GM19099 (cell line): ENCODE results near the gene ADPRHL1.

ENCODE experiments used
- POLR2A ChIP-seq: IDR thresholded peaks from 3 replicates; pipeline ENCODE4 v1.6.1; 2011; ENCODE audit warnings: low read depth; ENCODE audit not compliant: insufficient read length; ENCODE audit errors: extremely low read depth

ADPRHL1 gene

GRCh38 chr13:113429608-113429985, 23.7 kb downstream of the ADPRHL1 start:
- TF ChIP-seq POLR2A: no peak

- TF ChIP-seq POLR2A: no peak
Measured at GRCh38 chr13:113428871-113429607, 24.2 kb downstream of the ADPRHL1 start.

- TF ChIP-seq POLR2A: no peak
Measured at GRCh38 chr13:113428469-113428865, 24.8 kb downstream of the ADPRHL1 start.

GRCh38 chr13:113427562-113428468, 25.5 kb downstream of the ADPRHL1 start:
- TF ChIP-seq POLR2A: no peak

- TF ChIP-seq POLR2A: no peak
Measured at GRCh38 chr13:113426591-113426986, 26.7 kb downstream of the ADPRHL1 start.

DNA sequence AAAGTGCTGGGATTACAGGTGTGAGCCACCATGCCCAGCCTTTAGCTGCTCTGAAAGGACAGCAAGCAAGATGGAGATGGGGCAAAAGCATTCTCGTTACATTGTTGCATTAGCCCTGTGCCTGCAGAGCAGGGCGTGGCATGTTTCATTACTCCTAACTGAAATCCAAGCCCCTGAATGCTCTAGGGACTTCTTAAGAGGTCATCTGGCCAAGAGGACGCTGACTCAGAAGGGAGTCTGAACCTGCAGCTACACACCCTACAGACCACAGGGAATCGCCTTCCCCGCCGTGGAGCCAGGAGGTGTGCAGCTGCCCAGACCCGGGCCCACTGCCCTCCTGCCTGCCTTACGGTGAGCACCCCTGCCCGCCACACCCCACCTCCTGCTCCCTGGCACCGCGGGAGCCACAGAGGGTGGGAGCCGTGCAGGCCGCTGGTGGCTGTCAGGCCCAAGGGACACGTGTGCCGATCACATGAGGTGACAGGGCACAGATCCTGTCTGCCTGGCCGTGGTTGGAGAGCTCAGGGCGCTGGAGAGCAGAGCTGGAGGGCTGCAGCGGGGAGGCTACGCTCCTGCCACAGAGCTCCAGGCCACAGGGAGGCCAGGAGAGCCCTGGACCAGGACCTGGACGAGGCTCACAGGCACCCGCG, 27.2 kb downstream of the ADPRHL1 start:
- no peak for TF ChIP-seq POLR2A

DNA sequence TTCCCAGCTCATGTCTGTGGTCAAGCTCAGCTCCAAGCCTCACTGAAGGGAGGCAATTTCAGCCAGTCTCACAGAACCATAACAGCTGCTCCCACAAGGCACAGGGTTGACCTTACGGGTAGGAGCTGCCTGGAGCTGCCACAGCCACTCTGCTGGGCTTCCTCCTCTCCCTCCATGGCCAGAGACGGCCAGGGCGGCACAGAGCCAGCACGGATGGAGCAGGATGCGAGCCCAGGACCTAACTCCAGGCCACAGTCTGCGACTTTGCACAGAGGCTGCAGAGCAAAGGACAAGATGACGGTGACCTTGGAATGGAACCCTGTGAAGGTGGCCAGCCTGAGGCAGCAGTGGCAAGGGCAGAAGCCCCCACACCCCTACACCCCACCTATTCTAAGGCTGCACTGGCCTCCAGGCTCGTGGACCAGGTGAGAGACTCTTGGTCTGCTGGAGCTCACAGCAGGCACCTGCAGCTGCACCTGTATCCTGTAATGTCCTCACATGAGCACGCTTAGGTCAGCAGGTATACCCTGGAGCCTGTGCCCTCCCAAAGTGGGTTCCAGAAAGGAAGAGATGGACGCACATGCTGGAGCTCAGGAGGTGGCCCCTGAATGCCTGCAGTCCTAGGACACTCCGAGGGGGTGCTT, 29.6 kb downstream of the ADPRHL1 start:
- no peak for TF ChIP-seq POLR2A

DNA sequence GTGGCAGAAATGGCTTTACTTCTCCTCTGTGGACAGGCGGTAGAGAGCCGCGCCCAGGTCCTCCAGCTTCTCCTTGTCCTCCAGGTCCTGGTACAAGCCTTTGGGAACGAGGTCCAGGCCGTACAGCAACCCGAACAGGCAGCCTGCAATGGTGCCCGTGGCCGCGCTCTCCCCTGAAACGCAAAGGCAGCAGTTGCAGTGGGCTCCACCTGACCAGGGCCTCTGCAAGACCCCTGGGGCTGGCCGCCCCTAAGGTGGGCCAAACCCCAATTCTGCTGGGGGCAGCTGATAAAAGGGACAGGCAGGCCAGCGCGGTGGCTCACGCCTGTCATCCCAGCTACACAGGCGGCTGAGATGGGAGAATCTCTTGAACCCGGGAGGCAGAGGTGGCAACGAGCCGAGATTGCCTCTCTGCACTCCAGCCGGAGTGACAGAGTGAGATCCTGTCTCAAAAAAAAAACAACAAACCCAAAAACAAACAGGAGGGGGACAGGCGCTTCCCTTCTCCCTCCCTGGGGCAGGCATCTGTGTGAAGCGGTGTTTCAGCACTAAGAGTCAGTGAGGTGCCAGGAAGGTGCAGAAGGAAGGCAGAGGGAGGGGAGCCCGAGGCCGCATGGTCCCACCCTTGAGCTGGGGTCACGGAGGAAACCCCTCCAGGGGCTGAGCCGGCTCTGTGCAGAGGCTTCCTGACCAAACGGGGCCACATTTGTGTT, 30.3 kb downstream of the ADPRHL1 start:
- TF ChIP-seq POLR2A: no peak

DNA sequence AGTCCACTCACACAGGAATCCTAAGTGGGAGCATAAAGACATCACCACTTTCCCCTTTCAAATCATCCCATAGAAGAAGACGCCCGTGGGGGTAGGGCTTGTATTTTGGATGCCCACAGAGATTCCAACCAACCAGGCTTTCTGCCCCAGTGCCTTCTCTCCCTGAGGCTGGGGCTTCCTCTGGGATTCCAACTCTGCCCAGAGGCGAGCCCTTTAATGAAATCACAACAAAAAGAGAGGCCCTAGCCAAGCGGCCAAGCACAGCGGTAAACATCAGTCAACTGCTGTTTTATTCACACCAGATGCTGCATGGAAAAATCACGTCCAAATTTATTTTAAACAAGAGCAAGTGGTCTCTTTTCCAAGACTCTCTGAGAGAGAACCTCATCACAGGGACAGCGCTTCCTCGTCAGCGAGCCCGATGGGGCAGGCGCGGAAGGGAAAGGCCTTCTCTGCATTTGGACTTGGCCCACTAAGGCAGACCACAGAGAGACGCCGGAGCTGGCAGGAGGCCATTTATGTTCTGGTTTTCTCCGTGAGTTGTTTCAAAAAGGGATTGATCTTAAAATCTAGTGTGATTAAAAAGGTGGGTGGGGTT, 31.5 kb downstream of the ADPRHL1 start:
- no peak for TF ChIP-seq POLR2A

DNA sequence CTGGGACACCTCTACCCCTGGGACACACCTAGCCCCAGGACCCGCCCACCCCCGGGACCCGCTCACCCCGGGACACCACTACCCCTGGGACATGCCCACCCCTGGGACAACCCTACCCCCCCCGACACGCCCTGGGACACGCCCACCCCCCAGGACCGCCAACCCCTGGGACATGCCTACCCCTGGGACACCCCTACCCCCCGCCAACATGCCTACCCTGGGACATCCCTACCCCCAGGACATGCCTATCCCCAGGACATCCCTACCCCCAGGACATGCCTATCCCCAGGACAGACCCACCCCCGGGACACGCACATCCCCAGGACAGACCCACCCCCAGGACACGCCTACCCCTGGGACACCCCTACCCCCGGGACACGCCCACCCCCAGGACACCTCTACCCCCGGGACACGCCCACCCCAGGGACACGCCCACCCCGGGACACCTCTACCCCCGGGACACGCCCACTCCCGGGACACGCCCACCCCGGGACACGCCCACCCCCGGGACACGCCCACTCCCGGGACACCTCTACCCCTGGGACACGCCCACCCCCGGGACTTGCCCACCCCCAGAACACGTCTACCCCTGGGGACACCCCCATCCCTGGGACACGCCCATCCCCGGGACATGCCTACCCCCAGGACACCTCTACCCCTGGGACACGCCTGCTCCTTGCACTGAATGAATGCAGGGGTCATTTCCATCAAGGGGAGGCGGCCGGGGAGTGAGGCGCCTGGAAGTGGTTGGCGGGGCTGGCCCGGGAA, 32.3 kb downstream of the ADPRHL1 start:
- TF ChIP-seq POLR2A: no peak

- TF ChIP-seq POLR2A: no peak
Measured at GRCh38 chr13:113420232-113420631, 33.1 kb downstream of the ADPRHL1 start.

- no peak for TF ChIP-seq POLR2A
Measured at GRCh38 chr13:113419531-113420193, 33.6 kb downstream of the ADPRHL1 start.

- no peak for TF ChIP-seq POLR2A
Measured at GRCh38 chr13:113418722-113419049, 34.6 kb downstream of the ADPRHL1 start.
